IMR-90 (cell line): ENCODE data around the gene TAAR2. TPM values are rescaled to one million over a fixed set of nuclear protein-coding genes. Genes with fewer than 3 reads are reported as not detected.

ENCODE experiments used
- ATAC-seq: fragments of 200-7000 bp; cut with Tn5 transposase; 2 replicates; pipeline ENCODE4 v1.9.1; 2020; ENCODE audit warnings: low read depth, mild to moderate bottlenecking, moderate library complexity
- BruUV-seq: library from RNA; stranded (reverse); fragments of 400-500 nt; replicated peaks from 2 replicates; lab custom pipeline; 2021; lab: Mats Ljungman, UMichigan
- CTCF ChIA-PET: fragments of 300-600 bp; formaldehyde crosslinking; extraction: SDS; loops from one replicate; lab custom pipeline; 2021; ENCODE audit warnings: antibody characterized with exemption; lab: Yijun Ruan, JAX
- POLR2A ChIA-PET: fragments of 300-600 bp; sonication (Branson Sonifier 250); formaldehyde crosslinking; loops from one replicate; lab custom pipeline; 2022; ENCODE audit warnings: antibody characterized with exemption; ENCODE audit not compliant: unreplicated experiment; lab: Charles Lee
- DNase-seq: peaks from one replicate; pipeline ENCODE4 v3.0.0; 2013
- H2AFZ ChIP-seq: replicated peaks from 2 replicates; pipeline ENCODE3; 2013; ENCODE audit warnings: low read length, mild to moderate bottlenecking; ENCODE audit not compliant: poor library complexity
- H2AK5ac ChIP-seq: 2 replicates; pipeline ENCODE4 v1.6.1; 2013; ENCODE audit warnings: low read depth, low read length, inconsistent platforms
- H2AK9ac ChIP-seq: replicated peaks from 2 replicates; pipeline ENCODE3; 2013; ENCODE audit warnings: mild to moderate bottlenecking, low read depth, low read length, moderate library complexity; ENCODE audit not compliant: poor library complexity
- H2BK120ac ChIP-seq: 2 replicates; pipeline ENCODE4 v1.6.1; 2013; ENCODE audit warnings: low read depth, low read length, inconsistent platforms
- H2BK15ac ChIP-seq: 3 replicates; pipeline ENCODE4 v1.6.1; 2013; ENCODE audit warnings: low read depth, low read length, inconsistent platforms
- H2BK20ac ChIP-seq: 2 replicates; pipeline ENCODE4 v1.6.1; 2013; ENCODE audit warnings: low read depth, mild to moderate bottlenecking, inconsistent platforms, low read length, moderate library complexity
- H2BK5ac ChIP-seq: 2 replicates; pipeline ENCODE4 v1.6.1; 2013; ENCODE audit warnings: mild to moderate bottlenecking, low read depth, low read length, inconsistent platforms; ENCODE audit not compliant: poor library complexity, severe bottlenecking
- H3K14ac ChIP-seq: replicated peaks from 2 replicates; pipeline ENCODE4 v1.6.1; 2013; ENCODE audit warnings: low read depth, low read length, inconsistent platforms
- H3K18ac ChIP-seq: 2 replicates; pipeline ENCODE4 v1.6.1; 2013; ENCODE audit warnings: low read depth, low read length, control low read depth
- H3K23ac ChIP-seq: 2 replicates; pipeline ENCODE4 v1.6.1; 2013; ENCODE audit warnings: low read depth, low read length, inconsistent platforms
- H3K27ac ChIP-seq: 2 replicates; pipeline ENCODE4 v1.5.1; 2013; ENCODE audit warnings: mild to moderate bottlenecking, control low read depth, low read length; ENCODE audit not compliant: insufficient read depth
- H3K27me3 ChIP-seq: 2 replicates; pipeline ENCODE4 v1.6.1; 2013; ENCODE audit warnings: low read length; ENCODE audit not compliant: control insufficient read depth, insufficient read depth
- H3K36me3 ChIP-seq: 2 replicates; pipeline ENCODE4 v1.6.1; 2013; ENCODE audit warnings: low read length, mixed read lengths; ENCODE audit not compliant: control insufficient read depth, insufficient read depth
- H3K4ac ChIP-seq: 2 replicates; pipeline ENCODE4 v1.6.1; 2013; ENCODE audit warnings: low read depth, low read length, inconsistent platforms
- H3K4me1 ChIP-seq: 2 replicates; pipeline ENCODE4 v1.6.1; 2013; ENCODE audit warnings: low read length, mixed read lengths; ENCODE audit not compliant: control insufficient read depth, insufficient read depth
- H3K4me2 ChIP-seq: 2 replicates; pipeline ENCODE4 v1.6.1; 2013; ENCODE audit warnings: low read depth, mild to moderate bottlenecking, control low read depth, low read length, moderate library complexity
- H3K4me3 ChIP-seq: 2 replicates; pipeline ENCODE4 v1.5.1; 2013; ENCODE audit warnings: low read depth, mild to moderate bottlenecking, control low read depth, low read length, moderate library complexity; ENCODE audit not compliant: insufficient read depth
- H3K56ac ChIP-seq: 2 replicates; pipeline ENCODE4 v1.6.1; 2013; ENCODE audit warnings: low read length, inconsistent platforms; ENCODE audit not compliant: insufficient read depth; ENCODE audit errors: extremely low read depth
- H3K79me1 ChIP-seq, 2 experiments: 2 replicates each; pipeline ENCODE4 v1.6.1; 2013; ENCODE audit warnings: low read length in 2 of 2, inconsistent platforms in 1 of 2, low read depth in 1 of 2
- H3K9ac ChIP-seq: 2 replicates; pipeline ENCODE4 v1.6.1; 2013; ENCODE audit warnings: low read depth, low read length, control low read depth
- H3K9me1 ChIP-seq: 2 replicates; pipeline ENCODE4 v1.6.1; 2013; ENCODE audit warnings: low read length, inconsistent platforms; ENCODE audit not compliant: insufficient read depth
- H3K9me3 ChIP-seq: 2 replicates; pipeline ENCODE4 v1.6.1; 2013; ENCODE audit warnings: low read length; ENCODE audit not compliant: control insufficient read depth, insufficient read depth
- H4K20me1 ChIP-seq: 2 replicates; pipeline ENCODE4 v1.6.1; 2013; ENCODE audit warnings: low read length, inconsistent platforms; ENCODE audit not compliant: insufficient read depth
- H4K5ac ChIP-seq: 2 replicates; pipeline ENCODE4 v1.6.1; 2013; ENCODE audit warnings: mild to moderate bottlenecking, low read depth, low read length, control low read depth
- H4K8ac ChIP-seq, 2 experiments: 2 replicates each; pipeline ENCODE4 v1.6.1; 2013; ENCODE audit warnings: low read depth in 2 of 2, low read length in 2 of 2, control low read depth in 1 of 2, inconsistent platforms in 1 of 2
- H4K91ac ChIP-seq: 2 replicates; pipeline ENCODE4 v1.6.1; 2013; ENCODE audit warnings: low read depth, low read length, inconsistent platforms; ENCODE audit not compliant: insufficient read depth
- CEBPB ChIP-seq: IDR thresholded peaks from 2 replicates; pipeline ENCODE4 v1.6.1; 2012; ENCODE audit warnings: low read depth, low read length, improper control_type of control experiment
- FOS ChIP-seq: fragments of 150-350 bp; IDR thresholded peaks from 2 replicates; pipeline ENCODE4 v1.6.1; 2016; ENCODE audit warnings: low read depth, low read length
- MAFK ChIP-seq: IDR thresholded peaks from 2 replicates; pipeline ENCODE4 v1.6.1; 2012; ENCODE audit warnings: low read depth, low read length, improper control_type of control experiment
- RFX5 ChIP-seq: IDR thresholded peaks from 2 replicates; pipeline ENCODE4 v1.8.0; 2012; ENCODE audit warnings: low read depth, mild to moderate bottlenecking, low read length, moderate library complexity
- WGBS, 2 experiments: methylation state at CpG; one replicate each; pipeline versions ENCODE4 v1.1.5 to v1.1.7; 2013; ENCODE audit warnings: missing lambda C conversion rate in 2 of 2; ENCODE audit not compliant: insufficient read length in 1 of 2; ENCODE audit errors: extremely low coverage in 2 of 2; 5-methylcytosine and 5-hydroxymethylcytosine counted together
- dilution Hi-C: fragments of 300-500 bp; cut with HindIII; formaldehyde crosslinking; loops from one replicate; pipeline ENCODE4 v1.14.3; 2018; ENCODE audit warnings: low sequenced_read_pairs; ENCODE audit not compliant: unreplicated experiment
- in situ Hi-C: fragments of 300-500 bp; cut with MboI; formaldehyde crosslinking; loops from 3 replicates; pipeline ENCODE4 v1.14.3; 2019; ENCODE audit warnings: low sequenced_read_pairs, inconsistent platforms, mixed read lengths
- intact Hi-C: fragments of 100-400 bp; cut with micrococcal nuclease; formaldehyde crosslinking; loops from 2 replicates; pipeline ENCODE4 v1.10.0; 2022
- polyA plus RNA-seq, 3 experiments: library from polyadenylated mRNA; depleted of rRNA; stranded (reverse); fragments of >200 nt; gene quantifications; 2 replicates each; pipeline ENCODE4 v1.2.3, GENCODE V29; 2012; ENCODE audit warnings: low replicate concordance in 1 of 3
- total RNA-seq: library from RNA; depleted of rRNA; stranded (reverse); fragments of >200 nt; gene quantifications from 2 replicates; pipeline ENCODE4 v1.2.3, GENCODE V29; 2012
- TF ChIP-seq, protein P1 (sequence below): conservative IDR thresholded peaks from 2 replicates; pipeline ENCODE4 v1.5.1; 2012; ENCODE audit warnings: mild to moderate bottlenecking, low read depth, low read length, improper control_type of control experiment
- TF ChIP-seq, protein P2 (sequence below): fragments of 150-350 bp; IDR thresholded peaks from 2 replicates; pipeline ENCODE4 v1.6.1; 2016; ENCODE audit warnings: low read depth, mild to moderate bottlenecking, low read length, moderate library complexity, borderline replicate concordance

The TAAR2 gene
- total and polyA plus RNA-seq, 2 of the 4 experiments (the other 2 are of a cell fraction): not detected

DNA sequence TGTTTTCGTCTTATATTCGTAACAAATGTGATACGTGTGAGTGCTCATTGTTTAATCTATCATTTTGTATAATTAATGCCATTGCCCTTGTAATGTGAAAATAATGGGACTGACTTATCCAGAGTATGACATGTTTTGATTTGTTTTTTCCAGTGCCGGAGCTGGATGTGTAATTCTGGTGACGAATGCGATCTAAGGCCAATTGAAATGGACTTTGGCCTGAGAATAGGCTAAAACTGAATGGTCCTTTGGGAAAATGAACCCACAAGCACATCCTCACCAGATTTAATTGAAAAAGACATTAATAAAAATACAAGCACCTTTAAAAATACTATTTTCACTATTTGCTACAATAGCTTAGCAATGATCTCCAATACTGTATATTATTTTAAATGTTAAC is 27.9 kb downstream of the TAAR2 start:
- no peak overlapping the region for H3K4me2 ChIP-seq
- H3K14ac ChIP-seq: no peak overlapping the region
- no peak overlapping the region for H3K9ac ChIP-seq
- no peaks in the 10 kb centered on the region for H3K4me1 ChIP-seq
- no TSS peak for BruUV-seq
- H4K20me1 ChIP-seq: no peaks in the 10 kb centered on the region
- H3K27ac ChIP-seq: no peak overlapping the region
- H2BK120ac ChIP-seq: no peak overlapping the region
- no peaks in the 10 kb centered on the region for H3K9me3 ChIP-seq
- H2BK20ac ChIP-seq: no peak overlapping the region
- TF ChIP-seq, protein P1, sequence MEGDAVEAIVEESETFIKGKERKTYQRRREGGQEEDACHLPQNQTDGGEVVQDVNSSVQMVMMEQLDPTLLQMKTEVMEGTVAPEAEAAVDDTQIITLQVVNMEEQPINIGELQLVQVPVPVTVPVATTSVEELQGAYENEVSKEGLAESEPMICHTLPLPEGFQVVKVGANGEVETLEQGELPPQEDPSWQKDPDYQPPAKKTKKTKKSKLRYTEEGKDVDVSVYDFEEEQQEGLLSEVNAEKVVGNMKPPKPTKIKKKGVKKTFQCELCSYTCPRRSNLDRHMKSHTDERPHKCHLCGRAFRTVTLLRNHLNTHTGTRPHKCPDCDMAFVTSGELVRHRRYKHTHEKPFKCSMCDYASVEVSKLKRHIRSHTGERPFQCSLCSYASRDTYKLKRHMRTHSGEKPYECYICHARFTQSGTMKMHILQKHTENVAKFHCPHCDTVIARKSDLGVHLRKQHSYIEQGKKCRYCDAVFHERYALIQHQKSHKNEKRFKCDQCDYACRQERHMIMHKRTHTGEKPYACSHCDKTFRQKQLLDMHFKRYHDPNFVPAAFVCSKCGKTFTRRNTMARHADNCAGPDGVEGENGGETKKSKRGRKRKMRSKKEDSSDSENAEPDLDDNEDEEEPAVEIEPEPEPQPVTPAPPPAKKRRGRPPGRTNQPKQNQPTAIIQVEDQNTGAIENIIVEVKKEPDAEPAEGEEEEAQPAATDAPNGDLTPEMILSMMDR: no peak
- no peak for TF ChIP-seq RFX5
- TF ChIP-seq FOS: no peak
- no peak for TF ChIP-seq MAFK
- TF ChIP-seq, protein P2, sequence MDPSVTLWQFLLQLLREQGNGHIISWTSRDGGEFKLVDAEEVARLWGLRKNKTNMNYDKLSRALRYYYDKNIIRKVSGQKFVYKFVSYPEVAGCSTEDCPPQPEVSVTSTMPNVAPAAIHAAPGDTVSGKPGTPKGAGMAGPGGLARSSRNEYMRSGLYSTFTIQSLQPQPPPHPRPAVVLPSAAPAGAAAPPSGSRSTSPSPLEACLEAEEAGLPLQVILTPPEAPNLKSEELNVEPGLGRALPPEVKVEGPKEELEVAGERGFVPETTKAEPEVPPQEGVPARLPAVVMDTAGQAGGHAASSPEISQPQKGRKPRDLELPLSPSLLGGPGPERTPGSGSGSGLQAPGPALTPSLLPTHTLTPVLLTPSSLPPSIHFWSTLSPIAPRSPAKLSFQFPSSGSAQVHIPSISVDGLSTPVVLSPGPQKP: no peak
- no peak for TF ChIP-seq CEBPB
- no peak overlapping the region for H2BK15ac ChIP-seq
- H4K8ac ChIP-seq: no peak overlapping the region
- POLR2A ChIA-PET: no interaction called here
- CTCF ChIA-PET: no interaction called here
- no peaks in the 10 kb centered on the region for H3K79me1 ChIP-seq
- in situ Hi-C loops (no loop called here), intact Hi-C loops (no loop called here), dilution Hi-C loops (no loop called here)
- H3K36me3 ChIP-seq: no peaks in the 10 kb centered on the region
- H3K18ac ChIP-seq: no peak overlapping the region
- no peak overlapping the region for H2BK5ac ChIP-seq
- H4K5ac ChIP-seq: no peak overlapping the region
- H3K27me3 ChIP-seq: peaks cover 37% of the 10 kb centered on the region
- no peak for ATAC-seq
- no peaks in the 10 kb centered on the region for H3K9me1 ChIP-seq
- H2AFZ ChIP-seq: no peak overlapping the region
- no peak overlapping the region for H4K91ac ChIP-seq
- H3K23ac ChIP-seq: no peak overlapping the region
- H2AK5ac ChIP-seq: no peak overlapping the region
- DNase-seq: no peak
- no peak overlapping the region for H3K4me3 ChIP-seq
- no peak overlapping the region for H3K56ac ChIP-seq
- WGBS, 2 experiments: no CpG with 5 or more reads among the region's 6 CpGs
- no peak overlapping the region for H2AK9ac ChIP-seq
- no peak overlapping the region for H3K4ac ChIP-seq
